HG03095 (cell line): ENCODE measurements around the gene SLC27A6.
"Not testable (repeated sequence)": the region's sequence is repeated elsewhere in the genome, so short reads cannot be mapped to it uniquely, and the experiment has no call there.

Experiments
- ATAC-seq: cut with Tn5 transposase; IDR thresholded peaks from one replicate; pipeline ENCODE4 v1.9.1; 2021; ENCODE audit warnings: moderate library complexity; ENCODE audit not compliant: unreplicated experiment

The SLC27A6 gene

GRCh38 chr5:128965011-128965637, at the start of gene SLC27A6:
Gene SLC27A6, plus strand, starts transcription at chr5:128965488. Its CDS starts 650 bp downstream, at chr5:128966138.
- ATAC-seq: no peak

- no peak for ATAC-seq
Observed at GRCh38 chr5:128919542-128919941, 45.7 kb upstream of the SLC27A6 start.

- no peak for ATAC-seq
Observed at GRCh38 chr5:128920345-128921215, 44.7 kb upstream of the SLC27A6 start.

GRCh38 chr5:128924299-128924698, 41.0 kb upstream of the SLC27A6 start:
- no peak for ATAC-seq

- ATAC-seq: no peak
Observed at GRCh38 chr5:128925973-128926372, 39.3 kb upstream of the SLC27A6 start.

GRCh38 chr5:128927644-128928043, 37.6 kb upstream of the SLC27A6 start:
- no peak for ATAC-seq

GRCh38 chr5:128932232-128932631, 33.1 kb upstream of the SLC27A6 start:
- ATAC-seq: not testable (repeated sequence)

- not testable (repeated sequence) for ATAC-seq
Observed at GRCh38 chr5:128943100-128943499, 22.2 kb upstream of the SLC27A6 start.

GRCh38 chr5:128949847-128950546, 15.3 kb upstream of the SLC27A6 start:
- ATAC-seq: no peak

- not testable (repeated sequence) for ATAC-seq
Observed at GRCh38 chr5:128951301-128951700, 14.0 kb upstream of the SLC27A6 start.

GRCh38 chr5:128956164-128956563, 9.1 kb upstream of the SLC27A6 start:
- no peak for ATAC-seq

- ATAC-seq: no peak
Observed at GRCh38 chr5:128962211-128962610, 3.1 kb upstream of the SLC27A6 start.

GRCh38 chr5:128965638-128966302, 482 bp downstream of the SLC27A6 start:
- ATAC-seq: no peak

GRCh38 chr5:128966375-128966774, 1.1 kb downstream of the SLC27A6 start:
- ATAC-seq: no peak

GRCh38 chr5:128966846-128967245, 1.6 kb downstream of the SLC27A6 start:
- ATAC-seq: no peak

GRCh38 chr5:128973244-128973643, 8.0 kb downstream of the SLC27A6 start:
- no peak for ATAC-seq

GRCh38 chr5:128974567-128974966, 9.3 kb downstream of the SLC27A6 start:
- no peak for ATAC-seq

GRCh38 chr5:128979761-128980160, 14.5 kb downstream of the SLC27A6 start:
- no peak for ATAC-seq

- ATAC-seq: no peak
Observed at GRCh38 chr5:128980917-128981316, 15.6 kb downstream of the SLC27A6 start.

- ATAC-seq: no peak
Observed at GRCh38 chr5:128984480-128984879, 19.2 kb downstream of the SLC27A6 start.

GRCh38 chr5:128988476-128988875, 23.2 kb downstream of the SLC27A6 start:
- no peak for ATAC-seq
